Activated gamma-delta T cell treated with anti-CD3 and anti-CD28 coated beads, Interleukin-2, amount 50 U/mL, for 16 hours (primary cell): ENCODE data around the gene ARHGEF26.
"Not testable (repeated sequence)": the region's sequence is repeated elsewhere in the genome, so short reads cannot be mapped to it uniquely, and the experiment has no call there.

Experiments
- DNase-seq: peaks from one replicate; pipeline ENCODE4 v3.0.0-alpha.2; 2020; ENCODE audit warnings: low read depth

ARHGEF26 gene, protein sequence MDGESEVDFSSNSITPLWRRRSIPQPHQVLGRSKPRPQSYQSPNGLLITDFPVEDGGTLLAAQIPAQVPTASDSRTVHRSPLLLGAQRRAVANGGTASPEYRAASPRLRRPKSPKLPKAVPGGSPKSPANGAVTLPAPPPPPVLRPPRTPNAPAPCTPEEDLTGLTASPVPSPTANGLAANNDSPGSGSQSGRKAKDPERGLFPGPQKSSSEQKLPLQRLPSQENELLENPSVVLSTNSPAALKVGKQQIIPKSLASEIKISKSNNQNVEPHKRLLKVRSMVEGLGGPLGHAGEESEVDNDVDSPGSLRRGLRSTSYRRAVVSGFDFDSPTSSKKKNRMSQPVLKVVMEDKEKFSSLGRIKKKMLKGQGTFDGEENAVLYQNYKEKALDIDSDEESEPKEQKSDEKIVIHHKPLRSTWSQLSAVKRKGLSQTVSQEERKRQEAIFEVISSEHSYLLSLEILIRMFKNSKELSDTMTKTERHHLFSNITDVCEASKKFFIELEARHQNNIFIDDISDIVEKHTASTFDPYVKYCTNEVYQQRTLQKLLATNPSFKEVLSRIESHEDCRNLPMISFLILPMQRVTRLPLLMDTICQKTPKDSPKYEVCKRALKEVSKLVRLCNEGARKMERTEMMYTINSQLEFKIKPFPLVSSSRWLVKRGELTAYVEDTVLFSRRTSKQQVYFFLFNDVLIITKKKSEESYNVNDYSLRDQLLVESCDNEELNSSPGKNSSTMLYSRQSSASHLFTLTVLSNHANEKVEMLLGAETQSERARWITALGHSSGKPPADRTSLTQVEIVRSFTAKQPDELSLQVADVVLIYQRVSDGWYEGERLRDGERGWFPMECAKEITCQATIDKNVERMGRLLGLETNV

DNA sequence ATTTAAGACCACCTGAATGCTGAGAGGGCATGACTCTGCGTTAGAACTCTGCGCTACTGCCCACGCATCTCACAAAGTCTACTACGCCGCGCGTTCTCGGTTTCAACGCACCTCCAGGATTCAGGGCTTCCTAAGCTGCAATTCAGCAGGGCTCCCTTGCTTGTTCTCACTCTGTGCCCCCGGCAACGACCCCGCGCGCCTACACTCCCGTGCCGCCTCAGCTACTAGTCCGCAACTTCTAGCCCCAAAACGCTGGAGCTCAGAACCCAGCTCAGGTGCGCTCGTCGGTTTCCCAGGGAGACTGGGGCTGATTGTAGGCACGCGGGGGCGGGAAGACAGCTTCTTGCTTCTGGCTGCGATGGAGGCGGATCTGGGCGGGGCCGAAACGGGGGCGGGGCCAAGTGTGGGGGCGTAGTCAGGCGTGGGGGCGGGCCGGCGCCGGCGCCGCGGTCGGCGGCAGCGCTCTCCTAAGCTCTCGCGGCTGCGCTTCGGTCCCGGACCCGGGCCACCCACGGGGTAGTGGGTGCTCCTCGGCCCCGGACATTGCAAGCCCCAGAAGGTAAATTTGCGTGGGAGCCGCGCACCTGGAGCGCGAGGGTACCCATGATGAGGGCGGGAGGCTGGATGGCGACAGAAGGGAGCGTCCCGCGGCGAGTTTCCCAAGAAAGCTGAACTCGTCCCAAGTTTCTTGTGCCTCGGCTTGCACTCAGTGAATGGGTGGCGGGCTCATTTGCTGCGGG lies at the start of gene ARHGEF26:
Gene ARHGEF26, plus strand, starts transcription at position 430 of the 740 bp plus-strand sequence. CDS start 603 bp downstream, outside the sequence.
- peak; percentile 34 for DNase-seq

DNA sequence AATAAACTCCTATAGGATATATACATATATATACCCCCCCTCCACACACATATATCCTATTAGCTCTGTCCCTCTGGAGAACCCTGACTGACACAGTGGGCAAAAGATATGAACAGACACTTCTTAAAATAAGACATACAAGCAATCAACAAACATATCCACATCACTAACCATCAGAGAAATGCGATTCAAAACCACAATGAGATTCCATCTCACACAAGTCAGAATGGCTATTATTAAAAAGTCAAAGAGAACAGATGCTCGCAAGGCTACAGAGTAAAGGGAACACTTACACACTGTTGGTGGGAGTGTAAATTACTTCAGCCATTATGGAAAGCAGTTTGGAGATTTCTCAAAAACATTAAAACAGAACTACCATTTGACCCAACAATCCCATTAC lies 46.2 kb upstream of the ARHGEF26 start:
- DNase-seq = no peak

- no peak for DNase-seq
Observed at GRCh38 chr3:154078672-154079071, 42.5 kb upstream of the ARHGEF26 start.

GRCh38 chr3:154081305-154081704 lies 39.9 kb upstream of the ARHGEF26 start:
- DNase-seq = no peak

DNA sequence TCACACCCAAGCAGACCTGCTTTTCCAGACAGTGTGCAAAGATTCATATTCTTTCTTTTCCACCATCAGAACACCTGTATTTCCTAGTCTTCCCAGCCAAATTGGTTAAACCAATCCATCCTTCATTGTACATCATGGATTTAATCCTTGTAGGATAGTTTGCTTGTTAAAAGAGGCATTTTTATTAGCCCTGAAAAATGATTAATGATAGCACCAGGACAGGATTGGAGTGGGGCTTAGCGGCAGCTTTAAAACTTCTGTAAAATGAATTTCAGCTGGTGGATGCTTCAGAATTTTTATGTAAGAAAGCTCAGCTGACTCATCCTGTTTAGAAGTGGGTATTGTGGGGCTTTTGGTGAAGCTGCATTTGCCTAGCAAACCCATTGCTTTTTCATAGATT lies 36.1 kb upstream of the ARHGEF26 start:
- no peak for DNase-seq

DNA sequence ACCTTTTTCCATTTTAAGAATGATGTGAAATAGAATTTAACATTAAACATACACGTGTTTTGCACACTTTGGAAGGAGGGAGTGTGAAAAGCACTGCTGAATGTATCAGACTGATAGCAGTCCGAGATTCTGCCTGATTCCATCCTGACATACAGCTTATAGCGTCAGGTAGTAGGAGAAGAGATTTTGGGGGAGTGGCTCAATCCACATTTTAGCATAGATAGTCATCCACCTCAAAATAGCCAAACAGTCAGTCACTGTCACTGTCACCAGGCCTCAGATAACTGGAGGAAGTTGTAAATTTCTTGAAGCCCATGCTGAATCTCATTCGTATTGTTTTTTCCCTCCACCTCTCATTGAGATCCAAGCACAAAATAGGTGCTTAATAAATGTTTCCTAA lies 35.4 kb upstream of the ARHGEF26 start:
- DNase-seq = no peak

- no peak for DNase-seq
Observed at GRCh38 chr3:154086286-154086685, 34.9 kb upstream of the ARHGEF26 start.

- not testable (repeated sequence) for DNase-seq
Observed at GRCh38 chr3:154087756-154088480, 33.3 kb upstream of the ARHGEF26 start.

- DNase-seq = no peak
Observed at GRCh38 chr3:154089421-154090420, 31.5 kb upstream of the ARHGEF26 start.

DNA sequence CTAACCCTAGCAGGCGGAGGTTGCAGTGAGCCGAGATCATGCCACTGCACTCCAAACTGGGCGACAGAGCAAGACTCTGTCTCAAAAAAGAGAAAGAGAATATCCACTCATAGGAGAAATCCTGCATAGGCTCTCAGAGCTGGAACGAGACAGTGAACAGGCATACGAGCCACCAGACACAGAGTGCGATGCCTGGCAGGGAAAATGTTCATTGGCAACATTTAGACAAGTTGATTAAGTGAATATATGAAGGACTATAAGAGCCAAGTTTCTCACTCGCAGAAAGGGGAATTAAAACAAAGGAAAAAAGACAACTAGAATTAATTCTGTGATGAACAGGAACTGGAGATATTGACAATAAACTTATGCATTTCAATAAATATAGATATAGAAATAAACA lies 27.1 kb upstream of the ARHGEF26 start:
- DNase-seq = no peak

DNA sequence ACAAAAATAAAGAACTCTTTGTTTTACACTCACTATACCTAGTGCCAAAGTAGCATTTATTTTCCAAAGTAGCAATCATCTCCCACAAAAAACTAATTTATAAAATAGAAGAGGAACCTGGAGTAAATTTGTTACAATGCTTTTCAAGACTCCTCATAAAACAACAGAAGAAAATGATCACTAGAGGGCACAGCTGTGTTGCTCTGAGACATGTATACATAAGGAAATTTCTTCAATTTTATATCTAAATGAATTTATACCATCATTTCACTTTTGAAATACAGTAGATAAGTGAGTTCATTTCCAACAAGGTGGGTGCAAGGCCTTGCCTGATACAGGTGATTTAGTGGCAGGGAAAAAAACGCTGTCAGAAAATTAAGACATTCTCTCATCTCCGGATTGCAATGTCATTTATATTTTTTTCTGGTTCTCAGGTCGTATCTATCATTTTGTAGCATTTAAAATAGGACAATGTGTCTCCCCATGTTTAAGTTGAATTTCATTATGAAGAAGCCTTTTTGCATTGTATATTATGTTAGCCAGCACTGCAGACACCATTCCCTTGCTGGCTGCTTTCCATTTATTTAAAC lies 25.3 kb upstream of the ARHGEF26 start:
- no peak for DNase-seq

- DNase-seq = no peak
Observed at GRCh38 chr3:154098376-154098775, 22.8 kb upstream of the ARHGEF26 start.

DNA sequence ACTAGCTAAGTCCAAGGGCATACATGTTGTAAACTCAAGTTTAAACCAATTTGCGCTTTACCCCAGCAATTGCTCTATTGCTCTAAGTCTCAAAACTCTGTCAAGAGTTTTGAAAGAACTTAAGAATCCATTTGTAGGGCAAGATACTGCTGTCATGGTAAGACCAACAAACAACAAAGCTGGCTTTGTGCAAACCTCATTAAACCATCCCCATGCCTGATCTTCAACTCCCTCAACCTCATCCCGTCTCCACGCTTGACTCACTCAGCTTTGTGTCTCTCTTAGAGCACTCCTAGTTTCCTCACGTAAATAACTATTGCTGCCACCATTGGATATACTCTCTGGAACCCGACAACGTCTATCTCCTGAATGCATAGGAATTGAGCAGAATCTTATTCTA lies 20.6 kb upstream of the ARHGEF26 start:
- DNase-seq = no peak

DNA sequence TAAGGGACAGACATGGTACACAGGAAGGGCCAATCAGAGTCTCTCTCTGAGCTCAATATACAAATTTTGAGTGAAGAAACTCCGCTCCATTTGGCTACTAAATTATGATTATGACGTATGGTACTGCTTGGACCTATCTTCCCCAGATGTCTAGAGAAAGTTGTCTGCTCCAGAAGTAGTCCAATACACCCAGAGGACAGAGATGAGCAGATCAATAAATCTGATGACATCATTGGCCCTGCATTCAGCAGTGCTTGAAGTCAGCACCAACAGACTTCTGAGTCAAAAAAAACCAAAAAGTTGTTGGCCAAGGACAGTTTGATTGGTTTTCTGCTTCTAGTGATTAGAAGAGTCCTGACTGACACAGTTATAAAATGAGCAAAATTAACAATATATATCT lies 19.9 kb upstream of the ARHGEF26 start:
- no peak for DNase-seq

- DNase-seq = no peak
Observed at GRCh38 chr3:154102225-154102624, 19.0 kb upstream of the ARHGEF26 start.

DNA sequence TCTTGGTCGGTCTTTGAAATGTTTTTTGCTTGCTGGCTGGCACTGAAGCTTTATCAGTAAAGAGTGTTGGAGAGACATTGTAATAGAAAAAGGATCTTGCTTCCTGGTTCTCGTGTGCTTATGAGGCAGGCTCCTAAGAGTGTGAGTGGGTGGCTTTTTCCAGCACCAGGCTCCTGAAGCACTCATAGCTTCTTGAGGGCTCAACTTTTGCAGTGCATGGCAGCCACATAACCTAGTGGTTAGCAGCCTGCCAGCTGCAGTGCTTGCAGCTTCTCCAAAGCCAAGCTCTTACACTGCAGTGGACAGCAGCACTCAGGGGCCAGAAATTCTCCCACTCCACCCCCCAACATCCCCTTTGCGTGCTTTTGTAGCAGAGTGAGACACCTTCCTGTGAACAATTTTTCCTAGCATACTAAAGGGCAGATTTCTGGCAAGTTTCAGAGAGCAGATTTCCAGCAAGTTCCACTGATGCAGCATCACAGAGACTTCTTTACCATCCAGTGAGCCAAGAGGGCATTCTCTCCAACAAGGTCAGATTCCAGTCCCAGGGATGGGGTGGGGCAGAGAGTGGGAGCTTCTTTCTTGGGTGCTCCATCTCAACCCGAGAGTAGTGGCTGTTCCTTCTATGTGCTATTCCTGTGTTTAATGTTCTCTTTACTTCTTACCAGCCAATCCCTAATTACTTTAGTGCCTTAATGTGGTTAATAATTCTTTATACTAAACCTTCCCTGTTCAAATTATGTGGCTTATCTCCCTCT lies 15.8 kb upstream of the ARHGEF26 start:
- no peak for DNase-seq

DNA sequence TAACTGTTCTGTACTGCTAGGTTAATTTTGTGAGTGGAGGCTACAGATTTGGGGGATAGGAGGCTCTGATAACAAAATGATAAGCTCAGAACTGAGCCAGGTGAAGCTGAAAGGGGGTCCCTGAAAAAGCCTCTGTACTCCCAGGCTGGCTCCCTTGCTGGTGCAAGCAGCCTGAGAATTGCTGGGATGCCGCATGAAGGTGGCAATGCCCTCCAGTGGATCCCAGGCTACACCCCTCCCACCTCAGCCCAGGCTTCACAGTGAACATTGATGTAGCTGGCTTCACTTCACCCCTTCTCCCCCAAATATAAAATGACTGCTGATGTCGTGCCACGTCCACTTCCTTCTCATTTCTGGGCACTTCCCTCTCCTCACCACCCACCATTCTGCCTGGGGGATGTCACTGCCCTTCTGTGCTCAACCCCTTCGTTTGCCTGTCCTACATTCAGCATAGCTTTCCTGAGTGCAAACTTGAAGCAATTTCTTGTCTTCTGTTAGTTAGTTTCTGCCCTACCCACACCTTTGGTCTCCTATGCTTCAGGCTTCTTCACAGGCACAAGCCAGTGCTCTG lies 9.7 kb upstream of the ARHGEF26 start:
- no peak for DNase-seq

- DNase-seq = no peak
Observed at GRCh38 chr3:154112146-154112852, 8.9 kb upstream of the ARHGEF26 start.
